ENCODE data around the gene SETBP1. TPM values are rescaled to one million over a fixed set of nuclear protein-coding genes. Genes with fewer than 3 reads are reported as not detected.

The SETBP1 gene
- total and polyA plus RNA-seq, 2 of the 13 experiments (the other 11 are each of a cell fraction or from before 2014, with no cell fraction given) = 0.18 to 0.65 TPM

DNA sequence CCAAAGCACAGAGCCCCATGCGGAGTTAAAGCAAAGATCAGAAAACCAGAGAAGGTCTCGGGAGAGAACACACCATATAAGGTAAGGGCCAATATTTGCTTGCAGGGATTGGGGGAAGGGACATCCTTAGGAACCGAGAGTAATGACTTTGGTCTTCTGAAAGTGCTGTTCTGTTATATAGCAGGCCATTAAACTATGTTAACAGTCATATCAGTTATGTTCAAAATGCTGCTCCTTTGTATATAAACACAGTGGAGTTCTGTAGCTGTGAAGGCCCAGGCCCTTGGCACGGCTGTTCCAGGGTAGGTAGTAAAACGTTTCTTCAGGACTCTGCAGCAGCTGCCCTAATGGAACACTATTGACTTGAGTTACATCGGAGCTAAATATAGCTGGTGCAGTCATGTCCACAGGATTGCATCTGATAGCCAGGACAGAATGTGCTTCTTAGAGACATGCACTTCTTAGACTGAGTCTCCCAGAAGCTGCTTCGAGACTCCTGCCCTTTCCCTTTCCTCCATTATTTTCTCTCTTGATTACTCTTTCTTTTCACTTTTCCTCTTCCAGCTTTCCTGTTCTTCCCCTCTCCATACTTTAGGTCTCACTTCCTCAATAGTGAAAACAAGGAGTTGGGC is 122.4 kb downstream of the SETBP1 start (continued):
- TF ChIP-seq, protein P1, sequence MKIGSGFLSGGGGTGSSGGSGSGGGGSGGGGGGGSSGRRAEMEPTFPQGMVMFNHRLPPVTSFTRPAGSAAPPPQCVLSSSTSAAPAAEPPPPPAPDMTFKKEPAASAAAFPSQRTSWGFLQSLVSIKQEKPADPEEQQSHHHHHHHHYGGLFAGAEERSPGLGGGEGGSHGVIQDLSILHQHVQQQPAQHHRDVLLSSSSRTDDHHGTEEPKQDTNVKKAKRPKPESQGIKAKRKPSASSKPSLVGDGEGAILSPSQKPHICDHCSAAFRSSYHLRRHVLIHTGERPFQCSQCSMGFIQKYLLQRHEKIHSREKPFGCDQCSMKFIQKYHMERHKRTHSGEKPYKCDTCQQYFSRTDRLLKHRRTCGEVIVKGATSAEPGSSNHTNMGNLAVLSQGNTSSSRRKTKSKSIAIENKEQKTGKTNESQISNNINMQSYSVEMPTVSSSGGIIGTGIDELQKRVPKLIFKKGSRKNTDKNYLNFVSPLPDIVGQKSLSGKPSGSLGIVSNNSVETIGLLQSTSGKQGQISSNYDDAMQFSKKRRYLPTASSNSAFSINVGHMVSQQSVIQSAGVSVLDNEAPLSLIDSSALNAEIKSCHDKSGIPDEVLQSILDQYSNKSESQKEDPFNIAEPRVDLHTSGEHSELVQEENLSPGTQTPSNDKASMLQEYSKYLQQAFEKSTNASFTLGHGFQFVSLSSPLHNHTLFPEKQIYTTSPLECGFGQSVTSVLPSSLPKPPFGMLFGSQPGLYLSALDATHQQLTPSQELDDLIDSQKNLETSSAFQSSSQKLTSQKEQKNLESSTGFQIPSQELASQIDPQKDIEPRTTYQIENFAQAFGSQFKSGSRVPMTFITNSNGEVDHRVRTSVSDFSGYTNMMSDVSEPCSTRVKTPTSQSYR (CRISPR knock-in tag; IDR thresholded peaks at IDR 0.05; ENCODE audit: borderline replicate concordance) = peak; percentile 37; the same call in 1 of the 2 replicates
- peak; percentile 97 for TF ChIP-seq SRF (IDR thresholded peaks at IDR 0.05; ENCODE audit: low read depth, low read length)

DNA sequence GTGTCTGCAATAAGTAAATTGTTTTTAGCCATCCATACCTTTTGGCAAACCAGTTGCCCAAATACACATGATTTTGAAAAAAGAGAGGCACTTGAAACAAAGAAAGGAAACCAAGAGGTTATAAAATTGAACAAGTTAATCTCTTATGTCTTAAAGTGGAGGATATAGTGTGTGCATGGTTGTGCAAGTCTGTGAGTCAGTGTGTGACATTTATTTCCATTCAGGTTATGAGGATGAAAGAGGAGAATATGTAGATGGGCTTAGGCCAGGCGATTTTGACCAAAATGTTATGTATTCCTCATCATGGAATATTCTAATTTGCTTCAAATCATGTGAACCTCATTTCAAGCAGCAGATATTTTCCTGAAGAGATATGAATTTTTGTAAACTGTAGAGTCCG is 123.3 kb downstream of the SETBP1 start:
- no peak overlapping the region for H3K4me2 ChIP-seq (ENCODE audit: low read depth, low read length)
- FAIRE-seq (no peak), ATAC-seq (no peak), DNase-seq (ENCODE audit: low spot score) (no peak)
- H3K4me3 ChIP-seq (replicated peaks in 1 of 3; ENCODE audit: insufficient read depth in 1 of 3, low read depth in 2 of 3, low read length in 3 of 3) = no peak overlapping the region
- in situ Hi-C loops (cut with HindIII; ENCODE audit: extremely low pct_ligation_motif_present, low pct_unique_long_range_greater_than_20kb) (no loop called here), intact Hi-C loops (cut with micrococcal nuclease; ENCODE audit: unreplicated experiment) (no loop called here)
- H3K79me2 ChIP-seq (ENCODE audit: insufficient read depth, low read length) = no peaks in the 10 kb centered on the region
- H2AFZ ChIP-seq (ENCODE audit: low read length) = no peak overlapping the region
- H3K27ac ChIP-seq (ENCODE audit: extremely low read length, insufficient read depth, low read length) = no peak overlapping the region
- H3K9ac ChIP-seq (ENCODE audit: insufficient read depth, low read depth, low read length) = no peak overlapping the region
- ChIA-PET POLR2A (no interaction called here), CTCF (ENCODE audit: low intra/inter-chr PET ratio, low total read pairs) (no interaction called here)
- no peaks in the 10 kb centered on the region for H3K36me3 ChIP-seq (replicated peaks in 1 of 2; ENCODE audit: control insufficient read depth in 1 of 2, insufficient read depth in 2 of 2, low read length in 2 of 2)
- H3K27me3 ChIP-seq (ENCODE audit: control insufficient read depth in 1 of 2, insufficient read depth in 2 of 2, low read length in 2 of 2) = no peaks in the 10 kb centered on the region
- no peaks in the 10 kb centered on the region for H4K20me1 ChIP-seq (ENCODE audit: insufficient read depth, low read length)
- WGBS (ENCODE audit: low lambda C conversion rate) = 36% methylated on average over 2 of the region's 2 CpGs
- H3K4me1 ChIP-seq (ENCODE audit: insufficient read depth, low read length) = peaks cover 35% of the 10 kb centered on the region
- H3K9me3 ChIP-seq (ENCODE audit: low read length) = no peaks in the 10 kb centered on the region; the same call in 1 of the 2 replicates
- BruUV-seq (replicated peaks) = no TSS peak
- TF ChIP-seq, protein P2, sequence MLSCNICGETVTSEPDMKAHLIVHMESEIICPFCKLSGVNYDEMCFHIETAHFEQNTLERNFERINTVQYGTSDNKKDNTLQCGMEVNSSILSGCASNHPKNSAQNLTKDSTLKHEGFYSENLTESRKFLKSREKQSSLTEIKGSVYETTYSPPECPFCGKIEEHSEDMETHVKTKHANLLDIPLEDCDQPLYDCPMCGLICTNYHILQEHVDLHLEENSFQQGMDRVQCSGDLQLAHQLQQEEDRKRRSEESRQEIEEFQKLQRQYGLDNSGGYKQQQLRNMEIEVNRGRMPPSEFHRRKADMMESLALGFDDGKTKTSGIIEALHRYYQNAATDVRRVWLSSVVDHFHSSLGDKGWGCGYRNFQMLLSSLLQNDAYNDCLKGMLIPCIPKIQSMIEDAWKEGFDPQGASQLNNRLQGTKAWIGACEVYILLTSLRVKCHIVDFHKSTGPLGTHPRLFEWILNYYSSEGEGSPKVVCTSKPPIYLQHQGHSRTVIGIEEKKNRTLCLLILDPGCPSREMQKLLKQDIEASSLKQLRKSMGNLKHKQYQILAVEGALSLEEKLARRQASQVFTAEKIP (CRISPR knock-in tag; IDR thresholded peaks at IDR 0.05; ENCODE audit: borderline replicate concordance) = no peak
- TF ChIP-seq, protein P3, sequence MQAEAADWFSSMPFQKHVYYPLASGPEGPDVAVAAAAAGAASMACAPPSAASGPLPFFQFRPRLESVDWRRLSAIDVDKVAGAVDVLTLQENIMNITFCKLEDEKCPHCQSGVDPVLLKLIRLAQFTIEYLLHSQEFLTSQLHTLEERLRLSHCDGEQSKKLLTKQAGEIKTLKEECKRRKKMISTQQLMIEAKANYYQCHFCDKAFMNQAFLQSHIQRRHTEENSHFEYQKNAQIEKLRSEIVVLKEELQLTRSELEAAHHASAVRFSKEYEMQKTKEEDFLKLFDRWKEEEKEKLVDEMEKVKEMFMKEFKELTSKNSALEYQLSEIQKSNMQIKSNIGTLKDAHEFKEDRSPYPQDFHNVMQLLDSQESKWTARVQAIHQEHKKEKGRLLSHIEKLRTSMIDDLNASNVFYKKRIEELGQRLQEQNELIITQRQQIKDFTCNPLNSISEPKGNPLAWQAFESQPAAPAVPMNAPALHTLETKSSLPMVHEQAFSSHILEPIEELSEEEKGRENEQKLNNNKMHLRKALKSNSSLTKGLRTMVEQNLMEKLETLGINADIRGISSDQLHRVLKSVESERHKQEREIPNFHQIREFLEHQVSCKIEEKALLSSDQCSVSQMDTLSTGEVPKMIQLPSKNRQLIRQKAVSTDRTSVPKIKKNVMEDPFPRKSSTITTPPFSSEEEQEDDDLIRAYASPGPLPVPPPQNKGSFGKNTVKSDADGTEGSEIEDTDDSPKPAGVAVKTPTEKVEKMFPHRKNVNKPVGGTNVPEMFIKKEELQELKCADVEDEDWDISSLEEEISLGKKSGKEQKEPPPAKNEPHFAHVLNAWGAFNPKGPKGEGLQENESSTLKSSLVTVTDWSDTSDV (CRISPR knock-in tag; IDR thresholded peaks at IDR 0.05) = no peak
- TF ChIP-seq ZNF768 (CRISPR knock-in tag; IDR thresholded peaks at IDR 0.05) (no peak), ZNF724P (CRISPR knock-in tag; IDR thresholded peaks at IDR 0.05; ENCODE audit: borderline replicate concordance) (no peak), MEIS2 (CRISPR knock-in tag; IDR thresholded peaks at IDR 0.05) (no peak), KLF15 (CRISPR knock-in tag; IDR thresholded peaks at IDR 0.05; ENCODE audit: borderline replicate concordance) (no peak), ZNF781 (CRISPR knock-in tag; IDR thresholded peaks at IDR 0.05; ENCODE audit: borderline replicate concordance, not compliant biosample characterization) (no peak), PHB2 (IDR thresholded peaks at IDR 0.05; ENCODE audit: partially characterized antibody) (no peak), ZNF629 (CRISPR knock-in tag; conservative IDR thresholded peaks at IDR 0.05) (no peak), RFXAP (CRISPR knock-in tag; IDR thresholded peaks at IDR 0.05; ENCODE audit: borderline replicate concordance) (no peak)
